ENCODE data around the gene MCC. TPM values are rescaled to one million over a fixed set of nuclear protein-coding genes. Genes with fewer than 3 reads are reported as not detected.
A peak's percentile ranks its signal among the peaks of the same experiment; 100 is the strongest.

MCC gene
- polyA plus RNA-seq, 1 donor (not counting 4 experiments of a cell fraction or from before 2014, with no cell fraction given), result 24.6 TPM

DNA sequence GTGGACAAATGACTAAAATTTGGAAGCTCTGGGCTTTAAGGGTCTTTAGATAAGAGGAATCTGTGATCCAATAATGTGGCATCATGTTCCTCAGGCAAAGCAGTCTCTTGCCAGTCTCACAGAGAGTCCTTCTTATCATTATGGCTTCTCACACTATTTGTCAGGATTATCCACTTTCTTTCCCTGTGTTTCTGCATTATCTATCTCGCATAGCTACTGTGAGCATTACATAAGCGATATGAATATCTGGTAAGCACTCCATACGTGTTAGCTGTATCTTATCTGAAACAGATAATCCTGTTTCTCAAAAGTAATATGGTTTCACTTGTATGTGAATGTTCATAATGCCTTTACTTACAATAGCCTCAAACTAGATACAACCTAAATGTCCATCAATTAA, 9.6 kb downstream of the MCC start:
- TF ChIP-seq EZH2 (IDR thresholded peaks at IDR 0.05; ENCODE audit: low read length), result no peak
- TF ChIP-seq, protein P1, sequence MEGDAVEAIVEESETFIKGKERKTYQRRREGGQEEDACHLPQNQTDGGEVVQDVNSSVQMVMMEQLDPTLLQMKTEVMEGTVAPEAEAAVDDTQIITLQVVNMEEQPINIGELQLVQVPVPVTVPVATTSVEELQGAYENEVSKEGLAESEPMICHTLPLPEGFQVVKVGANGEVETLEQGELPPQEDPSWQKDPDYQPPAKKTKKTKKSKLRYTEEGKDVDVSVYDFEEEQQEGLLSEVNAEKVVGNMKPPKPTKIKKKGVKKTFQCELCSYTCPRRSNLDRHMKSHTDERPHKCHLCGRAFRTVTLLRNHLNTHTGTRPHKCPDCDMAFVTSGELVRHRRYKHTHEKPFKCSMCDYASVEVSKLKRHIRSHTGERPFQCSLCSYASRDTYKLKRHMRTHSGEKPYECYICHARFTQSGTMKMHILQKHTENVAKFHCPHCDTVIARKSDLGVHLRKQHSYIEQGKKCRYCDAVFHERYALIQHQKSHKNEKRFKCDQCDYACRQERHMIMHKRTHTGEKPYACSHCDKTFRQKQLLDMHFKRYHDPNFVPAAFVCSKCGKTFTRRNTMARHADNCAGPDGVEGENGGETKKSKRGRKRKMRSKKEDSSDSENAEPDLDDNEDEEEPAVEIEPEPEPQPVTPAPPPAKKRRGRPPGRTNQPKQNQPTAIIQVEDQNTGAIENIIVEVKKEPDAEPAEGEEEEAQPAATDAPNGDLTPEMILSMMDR (optimal IDR thresholded peaks at IDR 0.05 in 1 of 3, IDR thresholded peaks at IDR 0.05 in 1 of 3, conservative IDR thresholded peaks at IDR 0.05 in 1 of 3; ENCODE audit: extremely low read depth in 1 of 3, insufficient read depth in 2 of 3, low read length in 3 of 3), result no peak
- no peak overlapping the region for H2AFZ ChIP-seq (ENCODE audit: control insufficient read depth, low read length)
- dilution Hi-C loops (cut with MboI; ENCODE audit: extremely low pct_ligation_motif_present, low sequenced_read_pairs), result no loop called here

DNA sequence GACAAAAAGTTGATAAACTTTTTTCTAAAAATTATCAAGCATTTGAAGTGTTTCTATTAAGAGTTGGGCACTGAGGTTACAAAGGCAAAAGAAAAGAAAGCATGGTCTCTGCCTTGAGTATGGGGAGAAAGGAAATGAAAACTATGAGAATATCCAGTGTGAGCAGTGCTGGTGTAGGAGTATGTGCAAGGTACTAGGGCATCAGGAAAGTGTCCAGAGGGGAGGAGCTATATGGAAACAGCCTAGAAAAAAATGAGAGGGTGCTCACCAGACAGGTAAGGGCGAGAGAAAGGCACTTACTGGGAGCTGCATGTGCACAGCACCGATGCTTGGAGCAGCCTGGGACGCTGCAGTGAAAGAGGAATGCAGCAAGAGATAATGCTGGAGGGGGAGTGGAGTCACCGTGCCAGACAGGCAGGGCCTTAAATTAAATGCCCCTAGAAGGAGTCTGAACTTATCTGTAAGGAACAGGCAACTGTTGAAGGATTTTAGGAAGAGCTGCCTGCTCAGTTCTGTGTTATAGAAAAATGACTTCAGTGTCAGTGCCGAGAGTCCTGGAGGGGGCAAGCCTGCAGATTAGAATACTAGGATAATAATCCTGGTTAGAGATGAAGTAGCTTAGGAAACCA, 14.0 kb downstream of the MCC start:
- no peak for TF ChIP-seq EZH2 (IDR thresholded peaks at IDR 0.05; ENCODE audit: low read length)
- TF ChIP-seq, protein P1 (optimal IDR thresholded peaks at IDR 0.05 in 1 of 3, IDR thresholded peaks at IDR 0.05 in 1 of 3, conservative IDR thresholded peaks at IDR 0.05 in 1 of 3; ENCODE audit: extremely low read depth in 1 of 3, insufficient read depth in 2 of 3, low read length in 3 of 3), result no peak
- H3K27ac ChIP-seq (ENCODE audit: control insufficient read depth, insufficient read depth, low read length), result no peak overlapping the region
- peaks cover 6% of the 10 kb centered on the region for H3K4me1 ChIP-seq (ENCODE audit: control insufficient read depth, extremely low read depth, insufficient read depth, low read length)
- H3K4me3 ChIP-seq (ENCODE audit: control insufficient read depth in 2 of 3, extremely low read depth in 1 of 3, insufficient read depth in 2 of 3, low read depth in 1 of 3, low read length in 3 of 3), result no peak overlapping the region
- no peaks in the 10 kb centered on the region for H4K20me1 ChIP-seq (ENCODE audit: control insufficient read depth, extremely low read depth, insufficient read depth, low read length)
- peak overlapping the region; percentile 19 for H3K4me2 ChIP-seq (ENCODE audit: control insufficient read depth, extremely low read depth, insufficient read depth, low read depth, low read length)
- peak; percentile 86 for FAIRE-seq
- H2AFZ ChIP-seq (ENCODE audit: control insufficient read depth, low read length), result peak overlapping the region; percentile 6
- H3K36me3 ChIP-seq (ENCODE audit: control insufficient read depth in 2 of 2, extremely low read depth in 1 of 2, insufficient read depth in 2 of 2, low read length in 2 of 2), result no peaks in the 10 kb centered on the region
- dilution Hi-C loops (cut with MboI; ENCODE audit: extremely low pct_ligation_motif_present, low sequenced_read_pairs), result no loop called here
- H3K79me2 ChIP-seq (ENCODE audit: control insufficient read depth, insufficient read depth, low read length), result peaks cover 18% of the 10 kb centered on the region
- H3K9ac ChIP-seq (ENCODE audit: control insufficient read depth, extremely low read depth, insufficient read depth, low read length), result no peak overlapping the region
- no peak for DNase-seq (ENCODE audit: low read depth, low spot score)
- no peaks in the 10 kb centered on the region for H3K27me3 ChIP-seq (ENCODE audit: control insufficient read depth, extremely low read depth, insufficient read depth, low read length)
- H3K9me1 ChIP-seq (ENCODE audit: control insufficient read depth, extremely low read depth, insufficient read depth, low read length), result no peaks in the 10 kb centered on the region
- peaks cover 2% of the 10 kb centered on the region for H3K9me3 ChIP-seq (ENCODE audit: control insufficient read depth, low read depth, low read length)

More for the DNA sequence above, 9.6 kb downstream of the MCC start:
- DNase-seq (ENCODE audit: low read depth, low spot score), result no peak
- peaks cover 6% of the 10 kb centered on the region for H3K4me1 ChIP-seq (ENCODE audit: control insufficient read depth, extremely low read depth, insufficient read depth, low read length)
- H3K79me2 ChIP-seq (ENCODE audit: control insufficient read depth, insufficient read depth, low read length), result peaks cover 20% of the 10 kb centered on the region
- H3K4me2 ChIP-seq (ENCODE audit: control insufficient read depth, extremely low read depth, insufficient read depth, low read depth, low read length), result no peak overlapping the region
- no peak overlapping the region for H3K4me3 ChIP-seq (ENCODE audit: control insufficient read depth in 2 of 3, extremely low read depth in 1 of 3, insufficient read depth in 2 of 3, low read depth in 1 of 3, low read length in 3 of 3)
- H4K20me1 ChIP-seq (ENCODE audit: control insufficient read depth, extremely low read depth, insufficient read depth, low read length), result no peaks in the 10 kb centered on the region
- no peaks in the 10 kb centered on the region for H3K9me1 ChIP-seq (ENCODE audit: control insufficient read depth, extremely low read depth, insufficient read depth, low read length)
- H3K27ac ChIP-seq (ENCODE audit: control insufficient read depth, insufficient read depth, low read length), result no peak overlapping the region
- peak; percentile 29 for FAIRE-seq
- H3K9me3 ChIP-seq (ENCODE audit: control insufficient read depth, low read depth, low read length), result no peaks in the 10 kb centered on the region
- H3K9ac ChIP-seq (ENCODE audit: control insufficient read depth, extremely low read depth, insufficient read depth, low read length), result no peak overlapping the region
- H3K36me3 ChIP-seq (ENCODE audit: control insufficient read depth in 2 of 2, extremely low read depth in 1 of 2, insufficient read depth in 2 of 2, low read length in 2 of 2), result no peaks in the 10 kb centered on the region
- H3K27me3 ChIP-seq (ENCODE audit: control insufficient read depth, extremely low read depth, insufficient read depth, low read length), result no peaks in the 10 kb centered on the region
